Body of pancreas (tissue), 4 donors: ENCODE results near the gene MED27. TPM values are rescaled to one million over a fixed set of nuclear protein-coding genes. Genes with fewer than 3 reads are reported as not detected.

ENCODE experiments used
- ATAC-seq: fragments of 150-250 bp; one replicate; pipeline ENCODE4 v1.9.1; 2016
- DNase-seq, 4 donors: peaks; one replicate each; pipeline ENCODE4 v3.0.0-alpha.2; 2019
- H3K27ac ChIP-seq, 4 donors: fragments of 200-600 bp; sonication (generic); 1 replicate in 3 of 4; 2 replicates in 1 of 4; pipeline versions ENCODE4 v1.5.1 to v1.6.1; 2016 to 2019; ENCODE audit warnings: mild to moderate bottlenecking in 1 of 4, mixed read lengths in 1 of 4, moderate library complexity in 1 of 4
- H3K27me3 ChIP-seq, 2 donors: fragments of 200-600 bp; sonication (generic); one replicate each; pipeline ENCODE4 v1.6.0; 2016; ENCODE audit warnings: mild to moderate bottlenecking in 1 of 2
- H3K36me3 ChIP-seq, 2 donors: fragments of 200-600 bp; sonication (generic); replicated peaks in 1 of 2; 2 replicates each; pipeline ENCODE4 v1.5.1; 2016; ENCODE audit warnings: low read depth in 2 of 2; ENCODE audit not compliant: insufficient read depth in 1 of 2
- H3K4me1 ChIP-seq: fragments of 200-600 bp; sonication (generic); one replicate; pipeline ENCODE4 v1.6.0; 2016
- H3K4me3 ChIP-seq, 2 donors: fragments of 200-600 bp; sonication (generic); 1 replicate in 1 of 2; 2 replicates in 1 of 2; pipeline ENCODE4 v1.5.1; 2016 to 2019
- H3K9me3 ChIP-seq, 3 donors: fragments of 200-600 bp; sonication (generic); 1 replicate in 2 of 3; 2 replicates in 1 of 3; pipeline ENCODE4 v1.5.1; 2016
- POLR2A ChIP-seq, 3 donors: fragments of 450-650 bp; IDR thresholded peaks; one replicate each; pipeline ENCODE4 v1.6.1; 2016; ENCODE audit warnings: antibody characterized with exemption in 3 of 3, mild to moderate bottlenecking in 2 of 3
- WGBS, 2 donors: methylation state at CpG; one replicate each; pipeline ENCODE4 v1.1.5; 2017; 5-methylcytosine and 5-hydroxymethylcytosine counted together
- intact Hi-C: fragments of 100-400 bp; cut with DNase I; formaldehyde crosslinking; loops from one replicate; pipeline ENCODE4 v1.15.1; 2023
- total RNA-seq, 2 donors: library from RNA; depleted of rRNA; stranded (reverse); fragments of >200 nt; gene quantifications; one replicate each; pipeline ENCODE4 v1.1.0, GENCODE V29; 2016
- TF ChIP-seq, protein P1 (sequence below), 7 experiments: fragments of 450-650 bp in 4 of 7; fragments of 200-600 bp in 3 of 7; sonication (generic) in 3 of 7; IDR thresholded peaks; one replicate each; pipeline ENCODE4 v1.5.1; 2016 to 2019; ENCODE audit warnings: antibody characterized with exemption in 7 of 7

The MED27 gene
- total RNA-seq, 2 donors from 2014 or later = 3.4 to 11.5 TPM

DNA sequence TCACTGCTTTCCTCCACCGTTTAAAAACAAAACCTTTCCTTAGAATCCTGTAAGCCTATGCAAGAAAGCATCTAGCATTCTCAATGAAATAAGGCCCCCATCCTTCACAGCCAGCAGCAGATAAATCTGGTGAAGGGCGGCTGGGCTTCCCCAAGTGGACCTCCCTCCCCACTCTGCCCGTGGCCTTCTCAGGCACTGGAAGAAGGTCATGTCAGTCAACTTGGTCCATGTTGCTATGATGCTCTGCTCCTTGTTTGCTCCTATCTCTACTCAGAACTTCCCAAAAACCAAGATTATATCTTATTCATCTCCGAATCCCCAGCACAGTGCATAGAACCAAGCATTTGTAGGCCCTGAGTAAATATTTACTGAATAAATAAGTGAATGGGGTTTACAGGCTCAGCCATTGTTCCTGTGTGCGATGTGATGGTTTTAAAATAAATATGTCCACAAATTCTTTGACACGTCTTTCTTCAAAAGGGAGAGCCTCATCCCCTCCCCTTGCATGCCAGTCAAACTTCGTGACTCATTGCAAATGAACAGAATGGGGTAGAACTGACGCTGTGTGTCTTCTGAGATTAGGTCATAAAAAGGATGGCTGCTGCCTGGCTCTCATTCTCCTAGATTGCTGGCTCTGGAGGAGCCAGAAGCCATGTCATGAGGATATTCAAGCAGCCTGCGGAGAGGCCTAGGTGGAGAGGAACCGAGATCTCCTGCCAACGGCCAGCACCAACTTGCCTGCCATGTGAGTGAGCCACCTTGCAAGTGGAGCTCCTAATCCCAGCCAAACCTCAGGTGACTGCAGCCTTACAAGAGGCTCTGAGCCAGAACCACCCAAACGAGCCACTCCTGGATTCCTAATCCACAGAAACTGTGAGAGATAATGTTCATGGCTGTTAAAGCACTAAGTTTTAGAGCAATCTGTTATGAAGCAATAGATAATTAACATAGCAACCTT lies 70.5 kb downstream of the MED27 start:
- intact Hi-C loops = no loop called here
- Histone ChIP-seq H3K27ac (no peak overlapping the region), H3K36me3 (no peaks in the 10 kb centered on the region), H3K27me3 (no peaks in the 10 kb centered on the region), H3K4me1 (peaks cover 14% of the 10 kb centered on the region), H3K9me3 (no peaks in the 10 kb centered on the region), H3K4me3 (no peak overlapping the region)
- TF ChIP-seq POLR2A (IDR thresholded peaks at IDR 0.05) = no peak
- TF ChIP-seq, protein P1, sequence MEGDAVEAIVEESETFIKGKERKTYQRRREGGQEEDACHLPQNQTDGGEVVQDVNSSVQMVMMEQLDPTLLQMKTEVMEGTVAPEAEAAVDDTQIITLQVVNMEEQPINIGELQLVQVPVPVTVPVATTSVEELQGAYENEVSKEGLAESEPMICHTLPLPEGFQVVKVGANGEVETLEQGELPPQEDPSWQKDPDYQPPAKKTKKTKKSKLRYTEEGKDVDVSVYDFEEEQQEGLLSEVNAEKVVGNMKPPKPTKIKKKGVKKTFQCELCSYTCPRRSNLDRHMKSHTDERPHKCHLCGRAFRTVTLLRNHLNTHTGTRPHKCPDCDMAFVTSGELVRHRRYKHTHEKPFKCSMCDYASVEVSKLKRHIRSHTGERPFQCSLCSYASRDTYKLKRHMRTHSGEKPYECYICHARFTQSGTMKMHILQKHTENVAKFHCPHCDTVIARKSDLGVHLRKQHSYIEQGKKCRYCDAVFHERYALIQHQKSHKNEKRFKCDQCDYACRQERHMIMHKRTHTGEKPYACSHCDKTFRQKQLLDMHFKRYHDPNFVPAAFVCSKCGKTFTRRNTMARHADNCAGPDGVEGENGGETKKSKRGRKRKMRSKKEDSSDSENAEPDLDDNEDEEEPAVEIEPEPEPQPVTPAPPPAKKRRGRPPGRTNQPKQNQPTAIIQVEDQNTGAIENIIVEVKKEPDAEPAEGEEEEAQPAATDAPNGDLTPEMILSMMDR (IDR thresholded peaks at IDR 0.05) = no peak
- ATAC-seq (no peak), DNase-seq (no peak)
- 87 to 89% methylated on average over 12 of the region's 12 CpGs for WGBS, 2 donors

DNA sequence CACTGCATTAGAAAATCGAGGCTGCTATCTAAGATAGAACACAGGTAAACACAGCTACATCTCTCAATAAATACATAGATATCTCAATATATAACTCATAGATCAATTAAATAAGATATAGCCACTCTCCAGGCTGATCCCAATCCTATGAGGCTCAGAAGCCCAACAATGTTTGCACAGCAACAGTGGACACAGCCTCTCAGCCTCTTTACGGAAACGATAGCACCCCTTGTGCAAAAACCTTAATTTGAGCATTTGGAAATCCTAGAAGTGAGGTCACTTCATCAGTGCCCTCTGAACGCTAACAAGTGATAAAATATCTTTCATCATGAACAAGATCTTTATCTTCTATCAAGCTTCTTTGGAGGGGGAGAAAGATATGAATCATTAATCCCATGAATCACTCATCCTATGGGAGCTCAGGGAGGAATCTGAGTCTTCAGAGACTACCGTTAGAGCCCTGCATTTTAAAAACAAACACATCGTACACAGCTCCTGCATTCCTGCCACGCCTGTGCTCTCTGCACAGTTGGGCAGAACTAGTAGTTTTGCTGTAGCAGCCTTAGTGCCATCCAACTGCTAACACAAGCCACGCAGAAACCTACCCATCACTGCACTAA lies 71.4 kb downstream of the MED27 start:
- no peak overlapping the region for H3K4me3 ChIP-seq
- H3K9me3 ChIP-seq = no peaks in the 10 kb centered on the region
- H3K4me1 ChIP-seq = peaks cover 12% of the 10 kb centered on the region
- no peak for DNase-seq
- H3K27ac ChIP-seq = no peak overlapping the region
- intact Hi-C loops = no loop called here
- no peak for TF ChIP-seq POLR2A (IDR thresholded peaks at IDR 0.05)
- TF ChIP-seq, protein P1 (IDR thresholded peaks at IDR 0.05) = no peak
- H3K27me3 ChIP-seq = no peaks in the 10 kb centered on the region
- WGBS, 2 donors = 63 to 70% methylated on average over 7 to 8 of the region's 8 CpGs
- no peaks in the 10 kb centered on the region for H3K36me3 ChIP-seq
- no peak for ATAC-seq

GRCh38 chr9:132007371-132008025 lies 72.2 kb downstream of the MED27 start:
- TF ChIP-seq, protein P1 (IDR thresholded peaks at IDR 0.05) = no peak
- no peak for TF ChIP-seq POLR2A (IDR thresholded peaks at IDR 0.05)
- intact Hi-C loops = no loop called here
- Histone ChIP-seq H3K4me1 (peaks cover 4% of the 10 kb centered on the region), H3K9me3 (no peaks in the 10 kb centered on the region), H3K4me3 (no peak overlapping the region), H3K27ac (no peak overlapping the region), H3K36me3 (no peaks in the 10 kb centered on the region), H3K27me3 (no peaks in the 10 kb centered on the region)
- DNase-seq (no peak), ATAC-seq (no peak)
- 91% methylated on average over 5 of the region's 5 CpGs for WGBS, 2 donors

- H3K4me1 ChIP-seq = no peaks in the 10 kb centered on the region
- ATAC-seq (no peak), DNase-seq (no peak)
- H3K9me3 ChIP-seq = no peaks in the 10 kb centered on the region
- TF ChIP-seq, protein P1 (IDR thresholded peaks at IDR 0.05) = no peak
- TF ChIP-seq POLR2A (IDR thresholded peaks at IDR 0.05) = no peak
- H3K27ac ChIP-seq = no peak overlapping the region
- H3K27me3 ChIP-seq = no peaks in the 10 kb centered on the region
- H3K36me3 ChIP-seq = no peaks in the 10 kb centered on the region
- WGBS, 2 donors = 64 to 84% methylated on average over 8 to 9 of the region's 9 CpGs
- H3K4me3 ChIP-seq = no peak overlapping the region
- intact Hi-C loops = no loop called here
Measured at GRCh38 chr9:132006677-132007370, 72.8 kb downstream of the MED27 start.
